GM18951 (cell line): Measurements from ENCODE around the gene TNFRSF13B.

Source experiments
- POLR2A ChIP-seq: IDR thresholded peaks from 4 replicates; pipeline ENCODE4 v1.6.1; 2011; ENCODE audit warnings: mild to moderate bottlenecking; ENCODE audit not compliant: insufficient read length, insufficient read depth; ENCODE audit errors: extremely low read depth
- in situ Hi-C: fragments of 300-500 bp; cut with MboI; formaldehyde crosslinking; loops from one replicate; pipeline ENCODE4 v1.12.0; 2022; ENCODE audit warnings: low sequenced_read_pairs, mixed read lengths, inconsistent platforms; ENCODE audit not compliant: unreplicated experiment

TNFRSF13B gene

GRCh38 chr17:16929035-16929680 lies 42.8 kb downstream of the TNFRSF13B start:
- TF ChIP-seq POLR2A = no peak
- in situ Hi-C loops = no loop called here

- in situ Hi-C loops = no loop called here
- no peak for TF ChIP-seq POLR2A
These were observed 43.4 kb downstream of the TNFRSF13B start for GRCh38 chr17:16928406-16929034.

- in situ Hi-C loops = no loop called here
- TF ChIP-seq POLR2A = no peak
These were observed 44.1 kb downstream of the TNFRSF13B start for GRCh38 chr17:16927641-16928321.

- in situ Hi-C loops = no loop called here
These were observed 45.1 kb downstream of the TNFRSF13B start for GRCh38 chr17:16926571-16927451.

GRCh38 chr17:16926061-16926511 lies 45.8 kb downstream of the TNFRSF13B start:
- TF ChIP-seq POLR2A = no peak
- in situ Hi-C loops = no loop called here

More at GRCh38 chr17:16926571-16927451, 45.1 kb downstream of the TNFRSF13B start:
- TF ChIP-seq POLR2A = no peak

GRCh38 chr17:16925461-16926060 lies 46.4 kb downstream of the TNFRSF13B start:
- in situ Hi-C loops = no loop called here
- no peak for TF ChIP-seq POLR2A

GRCh38 chr17:16924696-16925440 lies 47.0 kb downstream of the TNFRSF13B start:
- TF ChIP-seq POLR2A = no peak
- in situ Hi-C loops = loop anchor here (5.0 kb wide), 1 partner anchor 57 kb away; no protein-coding TSS in a partner anchor

GRCh38 chr17:16923904-16924695 lies 47.8 kb downstream of the TNFRSF13B start:
- in situ Hi-C loops = loop anchor here (5.0 kb wide), 1 partner anchor 58 kb away; no protein-coding TSS in a partner anchor
- TF ChIP-seq POLR2A = no peak

- TF ChIP-seq POLR2A = peak; percentile 34
- in situ Hi-C loops = loop anchor here (5.0 kb wide), 1 partner anchor 59 kb away; no protein-coding TSS in a partner anchor
These were observed 48.6 kb downstream of the TNFRSF13B start for GRCh38 chr17:16923097-16923903.

GRCh38 chr17:16922386-16923096 lies 49.4 kb downstream of the TNFRSF13B start:
- in situ Hi-C loops = loop anchor here (5.0 kb wide), 1 partner anchor 60 kb away; no protein-coding TSS in a partner anchor
- no peak for TF ChIP-seq POLR2A

- in situ Hi-C loops = loop anchor here (5.0 kb wide), 1 partner anchor 61 kb away; no protein-coding TSS in a partner anchor
These were observed 50.5 kb downstream of the TNFRSF13B start for GRCh38 chr17:16921451-16921850.
